SU-DHL-6 (cell line): ENCODE data around the gene AP2A2.

Experiments
- H2AFZ ChIP-seq: fragments of 200-600 bp; sonication (generic); 2 replicates; pipeline ENCODE4 v1.6.1; 2014; ENCODE audit warnings: low read depth, mild to moderate bottlenecking, moderate library complexity, mixed read lengths, antibody characterized with exemption, low read length; ENCODE audit not compliant: severe bottlenecking
- H3F3A ChIP-seq: fragments of 200-600 bp; shearing (Covaris generic); 2 replicates; pipeline ENCODE4 v1.6.0; 2016; ENCODE audit warnings: antibody characterized with exemption, mild to moderate bottlenecking; ENCODE audit not compliant: insufficient read depth
- H3K27ac ChIP-seq: fragments of 200-600 bp; sonication (generic); 2 replicates; pipeline ENCODE4 v1.5.1; 2016; ENCODE audit warnings: low read depth, mild to moderate bottlenecking, low read length, moderate library complexity, mixed read lengths
- H3K27me3 ChIP-seq: fragments of 200-600 bp; sonication (generic), shearing (Covaris generic); 2 replicates; pipeline ENCODE4 v1.6.0; 2014; ENCODE audit warnings: mild to moderate bottlenecking, low read length
- H3K36me3 ChIP-seq: fragments of 200-600 bp; sonication (generic); 2 replicates; pipeline ENCODE4 v1.6.1; 2014; ENCODE audit warnings: mild to moderate bottlenecking, low read length, mixed read lengths
- H3K4me2 ChIP-seq: fragments of 300-600, 200-600 bp; shearing (Covaris generic), sonication (generic); 2 replicates; pipeline ENCODE4 v1.6.0; 2014; ENCODE audit warnings: low read length, low read depth, mild to moderate bottlenecking; ENCODE audit not compliant: poor library complexity, severe bottlenecking
- H3K4me3 ChIP-seq: fragments of 200-600 bp; sonication (generic); 2 replicates; pipeline ENCODE4 v1.5.1; 2014; ENCODE audit warnings: antibody characterized with exemption, low read length, mild to moderate bottlenecking, mixed read lengths; ENCODE audit not compliant: insufficient read depth, poor library complexity, severe bottlenecking
- H3K79me2 ChIP-seq: fragments of 200-600 bp; sonication (generic); 2 replicates; pipeline ENCODE4 v1.6.1; 2014; ENCODE audit warnings: mild to moderate bottlenecking, low read length, moderate library complexity; ENCODE audit not compliant: insufficient read depth
- H3K9ac ChIP-seq: fragments of 200-600 bp; sonication (generic); 2 replicates; pipeline ENCODE4 v1.7.0; 2014; ENCODE audit warnings: mild to moderate bottlenecking, low read length
- H3K9me2 ChIP-seq: fragments of 200-600 bp; sonication (generic); replicated peaks from 2 replicates; pipeline ENCODE4 v1.6.1; 2014; ENCODE audit warnings: low read length; ENCODE audit not compliant: insufficient read depth
- H3K9me3 ChIP-seq: fragments of 200-600 bp; sonication (generic); 2 replicates; pipeline ENCODE4 v1.6.1; 2014; ENCODE audit warnings: low read length, mixed read lengths; ENCODE audit not compliant: insufficient read depth
- H4K20me1 ChIP-seq: fragments of 200-600 bp; sonication (generic); 2 replicates; pipeline ENCODE4 v1.6.1; 2014; ENCODE audit warnings: low read depth, mild to moderate bottlenecking, antibody characterized with exemption, low read length, moderate library complexity, mixed read lengths
- EZH2phosphoT487 ChIP-seq: fragments of 200-600 bp; sonication (generic), shearing (Covaris generic); conservative IDR thresholded peaks from 2 replicates; pipeline ENCODE4 v1.6.1; 2018; ENCODE audit warnings: mild to moderate bottlenecking, antibody characterized with exemption, low read length, moderate library complexity, mixed read lengths
- TF ChIP-seq, protein P1 (sequence below): fragments of 200-600 bp; sonication (generic); IDR thresholded peaks from one replicate; pipeline ENCODE4 v1.5.1; 2017; ENCODE audit warnings: antibody characterized with exemption, mild to moderate bottlenecking, low read length, moderate library complexity; ENCODE audit not compliant: insufficient read depth, poor library complexity, severe bottlenecking

AP2A2 gene

GRCh38 chr11:963852-964251 is 38.2 kb downstream of the AP2A2 start:
- H3F3A ChIP-seq: peaks cover 5% of the 10 kb centered on the region
- no peaks in the 10 kb centered on the region for H3K79me2 ChIP-seq
- no peaks in the 10 kb centered on the region for H3K27me3 ChIP-seq
- TF ChIP-seq, protein P1, sequence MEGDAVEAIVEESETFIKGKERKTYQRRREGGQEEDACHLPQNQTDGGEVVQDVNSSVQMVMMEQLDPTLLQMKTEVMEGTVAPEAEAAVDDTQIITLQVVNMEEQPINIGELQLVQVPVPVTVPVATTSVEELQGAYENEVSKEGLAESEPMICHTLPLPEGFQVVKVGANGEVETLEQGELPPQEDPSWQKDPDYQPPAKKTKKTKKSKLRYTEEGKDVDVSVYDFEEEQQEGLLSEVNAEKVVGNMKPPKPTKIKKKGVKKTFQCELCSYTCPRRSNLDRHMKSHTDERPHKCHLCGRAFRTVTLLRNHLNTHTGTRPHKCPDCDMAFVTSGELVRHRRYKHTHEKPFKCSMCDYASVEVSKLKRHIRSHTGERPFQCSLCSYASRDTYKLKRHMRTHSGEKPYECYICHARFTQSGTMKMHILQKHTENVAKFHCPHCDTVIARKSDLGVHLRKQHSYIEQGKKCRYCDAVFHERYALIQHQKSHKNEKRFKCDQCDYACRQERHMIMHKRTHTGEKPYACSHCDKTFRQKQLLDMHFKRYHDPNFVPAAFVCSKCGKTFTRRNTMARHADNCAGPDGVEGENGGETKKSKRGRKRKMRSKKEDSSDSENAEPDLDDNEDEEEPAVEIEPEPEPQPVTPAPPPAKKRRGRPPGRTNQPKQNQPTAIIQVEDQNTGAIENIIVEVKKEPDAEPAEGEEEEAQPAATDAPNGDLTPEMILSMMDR: no peak
- no peak for TF ChIP-seq EZH2phosphoT487
- H3K9me2 ChIP-seq: no peaks in the 10 kb centered on the region
- 0 out of 2 replicates have a peak, but pooled peaks cover 3% of the 10 kb centered on the region for H3K9me3 ChIP-seq
- H3K9ac ChIP-seq: no peak overlapping the region
- no peak overlapping the region for H3K4me3 ChIP-seq
- H4K20me1 ChIP-seq: no peaks in the 10 kb centered on the region
- H3K36me3 ChIP-seq: no peaks in the 10 kb centered on the region
- no peak overlapping the region for H2AFZ ChIP-seq
- no peak overlapping the region for H3K27ac ChIP-seq
- H3K4me2 ChIP-seq: no peak overlapping the region

DNA sequence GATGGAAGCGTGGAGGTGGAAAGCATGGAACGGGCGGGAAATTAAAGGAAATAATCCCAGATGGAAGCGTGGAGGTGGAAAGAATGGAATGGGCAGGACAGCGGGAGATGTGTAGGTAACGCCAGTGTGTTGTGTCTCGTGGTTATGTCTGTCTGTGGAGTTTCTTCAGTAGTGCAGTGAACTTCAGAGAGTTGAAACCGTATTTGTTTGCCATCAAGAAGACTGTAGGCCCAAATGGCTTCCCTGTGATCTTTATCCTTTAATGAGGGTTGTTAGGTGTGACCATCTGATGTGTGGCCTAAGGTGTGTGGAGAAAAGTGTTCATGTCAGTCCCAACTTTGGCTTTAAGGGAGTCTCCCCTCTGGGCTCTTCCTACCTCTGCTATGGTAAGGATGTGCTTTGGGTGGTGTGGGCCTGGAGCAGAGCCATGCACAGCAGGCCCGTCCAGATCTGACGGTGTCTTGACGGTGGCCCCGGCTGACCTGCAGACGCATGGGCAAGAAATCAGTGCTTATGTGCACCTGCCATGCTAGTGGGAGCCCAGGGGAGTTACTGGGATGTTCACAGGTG is 39.6 kb downstream of the AP2A2 start:
- Histone ChIP-seq H3K27ac (no peak overlapping the region), H3K4me3 (no peak overlapping the region), H3K79me2 (no peaks in the 10 kb centered on the region; the same call in 1 of the 2 replicates), H4K20me1 (no peaks in the 10 kb centered on the region), H3K27me3 (no peaks in the 10 kb centered on the region), H2AFZ (no peak overlapping the region), H3K9me2 (no peaks in the 10 kb centered on the region), H3K9ac (no peak overlapping the region), H3K9me3 (0 out of 2 replicates have a peak, but pooled peaks cover 3% of the 10 kb centered on the region), H3K36me3 (no peaks in the 10 kb centered on the region), H3F3A (peaks cover 5% of the 10 kb centered on the region), H3K4me2 (no peak overlapping the region)
- TF ChIP-seq EZH2phosphoT487: no peak
- TF ChIP-seq, protein P1: no peak

DNA sequence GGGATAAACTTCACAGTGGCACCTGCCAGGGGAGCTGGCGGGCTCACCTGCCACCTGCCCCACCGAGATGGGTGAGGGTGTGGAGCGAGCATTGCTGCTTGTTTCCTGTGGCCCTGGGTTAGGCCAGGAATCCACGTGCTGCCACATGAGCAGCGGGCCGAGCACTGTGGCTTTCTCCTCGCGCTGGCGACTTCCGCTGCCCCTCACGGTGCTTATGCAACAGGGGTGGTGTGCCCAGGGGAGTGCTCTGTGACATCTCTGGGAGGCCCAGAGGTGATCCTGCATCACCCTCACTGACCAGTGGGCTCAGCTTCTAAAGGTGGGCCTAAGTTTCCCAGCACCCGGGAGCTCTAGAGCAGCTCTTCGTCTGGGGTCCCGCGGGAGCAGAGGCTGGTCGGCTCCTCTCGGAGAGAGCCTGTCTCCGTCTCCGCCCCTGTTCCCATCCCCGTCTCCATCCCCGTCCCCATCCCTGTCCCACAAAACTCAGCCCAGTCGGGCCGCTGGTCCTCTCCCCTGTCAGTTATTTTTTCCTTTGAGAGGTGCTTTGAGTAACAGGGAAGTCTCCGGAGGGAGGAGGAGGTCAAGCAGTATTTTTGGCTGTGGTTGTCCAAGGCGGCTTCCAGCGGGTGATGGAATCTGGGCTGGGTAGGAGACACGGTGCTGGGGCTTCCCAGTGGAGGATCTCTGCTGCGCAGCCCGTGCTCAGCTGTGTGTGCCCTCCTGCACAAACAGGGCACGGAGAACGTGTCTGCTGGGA is 42.5 kb downstream of the AP2A2 start:
- H3K36me3 ChIP-seq: no peaks in the 10 kb centered on the region

More for the DNA sequence above, 42.5 kb downstream of the AP2A2 start:
- H3F3A ChIP-seq: peaks cover 5% of the 10 kb centered on the region
- H3K79me2 ChIP-seq: no peaks in the 10 kb centered on the region; the same call in 1 of the 2 replicates
- no peaks in the 10 kb centered on the region for H3K27me3 ChIP-seq
- no peak overlapping the region for H3K4me2 ChIP-seq
- H3K27ac ChIP-seq: no peak overlapping the region
- H3K9ac ChIP-seq: no peak overlapping the region
- TF ChIP-seq, protein P1: no peak
- no peak for TF ChIP-seq EZH2phosphoT487
- no peak overlapping the region for H3K4me3 ChIP-seq
- 0 out of 2 replicates have a peak, but pooled peaks cover 3% of the 10 kb centered on the region for H3K9me3 ChIP-seq
- H3K9me2 ChIP-seq: no peaks in the 10 kb centered on the region
- H2AFZ ChIP-seq: no peak overlapping the region
- no peaks in the 10 kb centered on the region for H4K20me1 ChIP-seq
